Hepatocyte (in vitro differentiated cells): ENCODE results near the gene KCP. TPM values are rescaled to one million over a fixed set of nuclear protein-coding genes. Genes with fewer than 3 reads are reported as not detected.
A peak's percentile ranks its signal among the peaks of the same experiment; 100 is the strongest.

Experiments
- DNase-seq: peaks from one replicate; pipeline ENCODE4 v3.0.0-alpha.2; 2016; ENCODE audit warnings: low spot score
- H2AFZ ChIP-seq: fragments of 200-600 bp; sonication (generic); 2 replicates; pipeline ENCODE4 v1.6.0; 2016; ENCODE audit warnings: antibody characterized with exemption, mild to moderate bottlenecking
- H3K27ac ChIP-seq: fragments of 200-600 bp; sonication (generic); 2 replicates; pipeline ENCODE4 v1.5.1; 2016; ENCODE audit warnings: mild to moderate bottlenecking
- H3K27me3 ChIP-seq: fragments of 200-600 bp; sonication (generic); 2 replicates; pipeline ENCODE4 v1.6.1; 2016
- H3K36me3 ChIP-seq: fragments of 200-600 bp; sonication (generic); replicated peaks from 2 replicates; pipeline ENCODE4 v1.5.1; 2016; ENCODE audit warnings: low read depth; ENCODE audit not compliant: insufficient read depth
- H3K4me1 ChIP-seq: fragments of 200-600 bp; sonication (generic); 2 replicates; pipeline ENCODE4 v1.5.1; 2016; ENCODE audit warnings: mild to moderate bottlenecking, moderate library complexity; ENCODE audit not compliant: insufficient read depth
- H3K4me2 ChIP-seq: fragments of 200-600 bp; sonication (generic); 2 replicates; pipeline ENCODE4 v1.6.0; 2016
- H3K4me3 ChIP-seq: fragments of 200-600 bp; sonication (generic); 2 replicates; pipeline ENCODE4 v1.5.1; 2016; ENCODE audit warnings: mild to moderate bottlenecking
- H3K79me2 ChIP-seq: fragments of 200-600 bp; sonication (generic); 2 replicates; pipeline ENCODE4 v1.6.0; 2017; ENCODE audit warnings: mild to moderate bottlenecking
- H3K9me2 ChIP-seq: fragments of 200-600 bp; sonication (generic); replicated peaks from 2 replicates; pipeline ENCODE4 v1.6.0; 2017; ENCODE audit warnings: mild to moderate bottlenecking; ENCODE audit not compliant: insufficient read depth
- H3K9me3 ChIP-seq: fragments of 200-600 bp; sonication (generic); 2 replicates; pipeline ENCODE4 v1.5.1; 2016; ENCODE audit warnings: low read depth, mild to moderate bottlenecking
- H4K20me1 ChIP-seq: fragments of 200-600 bp; sonication (generic); 2 replicates; pipeline ENCODE4 v1.6.0; 2016; ENCODE audit warnings: mild to moderate bottlenecking; ENCODE audit not compliant: insufficient read depth, poor library complexity, severe bottlenecking
- EZH2 ChIP-seq: fragments of 200-600 bp; sonication (generic); IDR thresholded peaks from 2 replicates; pipeline ENCODE4 v1.6.1; 2016; ENCODE audit warnings: antibody characterized with exemption, mild to moderate bottlenecking, borderline replicate concordance
- EZH2phosphoT487 ChIP-seq: fragments of 200-600 bp; sonication (generic); IDR thresholded peaks from one replicate; pipeline ENCODE4 v1.6.1; 2018; ENCODE audit warnings: antibody characterized with exemption, mild to moderate bottlenecking, low read depth, moderate library complexity; ENCODE audit not compliant: unreplicated experiment, severe bottlenecking
- WGBS: methylation state at CpG from one replicate; pipeline ENCODE4 v1.1.6; 2016; ENCODE audit warnings: low lambda C conversion rate; ENCODE audit errors: missing lambda C conversion rate; 5-methylcytosine and 5-hydroxymethylcytosine counted together
- polyA plus RNA-seq: library from polyadenylated mRNA; unstranded; fragments of >200 nt; fragmentation: Nextera tagmentation; extraction: Ambion mirVana; gene quantifications from 2 replicates; pipeline ENCODE4 v1.2.1, GENCODE V29; 2016
- total RNA-seq: library from RNA; depleted of rRNA; stranded (reverse); fragments of >200 nt; gene quantifications from 2 replicates; pipeline ENCODE4 v1.2.3, GENCODE V29; 2014
- TF ChIP-seq, protein P1 (sequence below): fragments of 200-600 bp; sonication (generic); IDR thresholded peaks from 2 replicates; pipeline ENCODE4 v1.5.1; 2016; ENCODE audit warnings: antibody characterized with exemption, mild to moderate bottlenecking; ENCODE audit not compliant: poor library complexity

The KCP gene
- total and polyA plus RNA-seq, 2 experiments from 2014 or later = 0.40 to 2.4 TPM

DNA sequence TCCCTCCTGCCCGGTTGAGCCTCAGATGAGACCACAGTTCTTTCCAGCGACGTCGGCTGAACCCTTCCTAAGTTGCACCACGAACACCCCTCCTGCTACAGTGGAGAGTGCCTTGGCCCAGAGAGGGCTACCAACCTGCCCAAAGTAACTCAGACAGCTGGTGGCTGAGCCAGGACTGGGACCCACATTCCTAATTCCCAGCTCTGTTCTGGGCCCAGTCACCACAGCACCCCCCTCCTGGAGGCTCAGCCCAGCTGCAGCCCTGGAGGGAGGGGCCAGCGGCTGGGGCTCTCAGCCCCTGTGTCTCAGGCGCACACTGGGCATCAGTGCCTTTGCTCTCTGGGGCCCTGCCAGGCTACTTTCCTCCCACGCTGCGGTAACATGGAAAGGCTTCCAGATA lies 37.3 kb downstream of the KCP start:
- Histone ChIP-seq H3K79me2 (no peaks in the 10 kb centered on the region), H3K36me3 (no peaks in the 10 kb centered on the region), H3K4me3 (no peak overlapping the region), H3K4me1 (peaks cover 8% of the 10 kb centered on the region), H3K27me3 (peaks cover 7% of the 10 kb centered on the region), H3K9me3 (no peaks in the 10 kb centered on the region), H2AFZ (no peak overlapping the region), H3K9me2 (no peaks in the 10 kb centered on the region), H3K4me2 (no peak overlapping the region), H3K27ac (no peak overlapping the region), H4K20me1 (peaks cover 10% of the 10 kb centered on the region)
- no peak for DNase-seq
- TF ChIP-seq EZH2phosphoT487 (no peak), EZH2 (no peak)
- TF ChIP-seq, protein P1, sequence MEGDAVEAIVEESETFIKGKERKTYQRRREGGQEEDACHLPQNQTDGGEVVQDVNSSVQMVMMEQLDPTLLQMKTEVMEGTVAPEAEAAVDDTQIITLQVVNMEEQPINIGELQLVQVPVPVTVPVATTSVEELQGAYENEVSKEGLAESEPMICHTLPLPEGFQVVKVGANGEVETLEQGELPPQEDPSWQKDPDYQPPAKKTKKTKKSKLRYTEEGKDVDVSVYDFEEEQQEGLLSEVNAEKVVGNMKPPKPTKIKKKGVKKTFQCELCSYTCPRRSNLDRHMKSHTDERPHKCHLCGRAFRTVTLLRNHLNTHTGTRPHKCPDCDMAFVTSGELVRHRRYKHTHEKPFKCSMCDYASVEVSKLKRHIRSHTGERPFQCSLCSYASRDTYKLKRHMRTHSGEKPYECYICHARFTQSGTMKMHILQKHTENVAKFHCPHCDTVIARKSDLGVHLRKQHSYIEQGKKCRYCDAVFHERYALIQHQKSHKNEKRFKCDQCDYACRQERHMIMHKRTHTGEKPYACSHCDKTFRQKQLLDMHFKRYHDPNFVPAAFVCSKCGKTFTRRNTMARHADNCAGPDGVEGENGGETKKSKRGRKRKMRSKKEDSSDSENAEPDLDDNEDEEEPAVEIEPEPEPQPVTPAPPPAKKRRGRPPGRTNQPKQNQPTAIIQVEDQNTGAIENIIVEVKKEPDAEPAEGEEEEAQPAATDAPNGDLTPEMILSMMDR = no peak
- 87% methylated on average over 9 of the region's 9 CpGs for WGBS

DNA sequence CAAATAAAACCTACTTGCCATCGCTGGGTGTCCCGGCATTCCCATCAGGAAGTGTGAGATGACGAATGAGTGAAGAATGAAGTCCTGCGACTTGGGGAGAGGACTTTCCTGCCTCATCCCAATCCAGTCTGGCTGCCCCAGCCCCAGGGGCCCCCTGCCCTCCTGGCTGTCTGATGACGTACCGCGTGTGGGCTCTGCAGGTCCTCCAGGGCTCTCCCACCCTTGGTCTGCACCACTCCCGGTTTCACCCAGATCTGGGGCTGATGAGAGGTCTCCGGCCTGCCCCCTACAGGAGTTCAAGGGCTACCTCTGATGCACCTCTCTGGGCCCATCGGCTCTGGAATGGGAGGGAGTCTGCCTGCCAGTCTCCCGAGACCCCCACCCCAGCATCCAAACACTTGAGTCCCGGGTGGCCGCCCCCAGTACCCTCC lies 38.1 kb downstream of the KCP start:
- WGBS = 59% methylated on average over 9 of the region's 13 CpGs
- Histone ChIP-seq H3K4me1 (peaks cover 15% of the 10 kb centered on the region), H3K27me3 (peaks cover 7% of the 10 kb centered on the region), H3K4me3 (no peak overlapping the region), H3K27ac (no peak overlapping the region), H4K20me1 (peaks cover 18% of the 10 kb centered on the region), H3K9me3 (no peaks in the 10 kb centered on the region), H3K4me2 (no peak overlapping the region), H2AFZ (no peak overlapping the region), H3K36me3 (no peaks in the 10 kb centered on the region), H3K9me2 (no peaks in the 10 kb centered on the region), H3K79me2 (peaks cover 3% of the 10 kb centered on the region)
- DNase-seq = no peak
- no peak for TF ChIP-seq EZH2
- TF ChIP-seq, protein P1 = no peak
- TF ChIP-seq EZH2phosphoT487 = no peak

DNA sequence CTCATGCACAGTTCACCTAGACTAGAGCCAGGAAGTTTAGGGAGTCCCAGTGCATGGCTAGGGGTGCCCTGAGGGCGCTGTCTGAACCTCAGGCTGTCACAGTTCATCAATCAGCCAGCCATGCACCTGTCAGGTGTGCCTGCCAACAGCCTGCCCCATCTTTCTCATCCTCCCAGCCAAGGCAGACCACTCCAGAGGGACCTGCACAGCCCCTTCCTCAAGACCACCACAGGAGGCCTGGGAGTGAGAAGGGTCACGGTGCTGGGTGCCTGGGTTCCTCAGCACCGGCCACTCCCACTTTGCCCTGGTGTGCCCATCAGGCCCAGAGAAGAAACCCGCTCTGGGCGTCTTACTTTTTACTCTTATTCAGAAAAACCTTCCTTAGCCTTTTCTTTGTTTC lies 39.5 kb downstream of the KCP start:
- H2AFZ ChIP-seq = no peak overlapping the region
- WGBS = 95% methylated on average over 5 of the region's 5 CpGs
- H3K79me2 ChIP-seq = peaks cover 6% of the 10 kb centered on the region
- TF ChIP-seq EZH2 = no peak
- TF ChIP-seq, protein P1 = no peak
- no peak for TF ChIP-seq EZH2phosphoT487
- H3K27me3 ChIP-seq = peaks cover 7% of the 10 kb centered on the region
- no peak overlapping the region for H3K4me3 ChIP-seq
- H4K20me1 ChIP-seq = peaks cover 27% of the 10 kb centered on the region
- H3K9me2 ChIP-seq = no peaks in the 10 kb centered on the region
- peaks cover 16% of the 10 kb centered on the region for H3K4me1 ChIP-seq
- no peaks in the 10 kb centered on the region for H3K36me3 ChIP-seq
- DNase-seq = no peak
- H3K27ac ChIP-seq = no peak overlapping the region
- H3K9me3 ChIP-seq = no peaks in the 10 kb centered on the region
- no peak overlapping the region for H3K4me2 ChIP-seq

DNA sequence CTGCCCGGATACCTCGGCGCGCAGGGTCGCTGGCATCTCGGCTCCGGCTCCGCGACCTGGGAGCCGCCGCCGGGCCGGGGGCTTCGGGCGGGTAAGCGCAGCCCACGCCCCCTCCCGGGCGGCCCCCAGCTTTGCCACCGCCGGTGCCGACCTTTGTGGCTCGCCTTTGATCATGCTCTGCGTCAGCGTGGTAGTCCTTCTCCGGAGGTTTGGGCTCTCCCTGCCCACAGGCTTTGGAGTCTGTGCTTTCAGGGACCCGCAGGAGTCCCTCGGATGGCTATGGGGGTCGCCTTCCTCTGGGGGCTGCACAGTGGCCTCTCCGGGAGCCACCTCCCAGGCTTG lies 40.6 kb downstream of the KCP start:
- 3% methylated on average over 18 of the region's 30 CpGs for WGBS

More for the DNA sequence above, 40.6 kb downstream of the KCP start:
- Histone ChIP-seq H3K9me2 (no peaks in the 10 kb centered on the region), H3K27ac (no peak overlapping the region), H3K27me3 (peaks cover 7% of the 10 kb centered on the region), H2AFZ (peak overlapping the region; percentile 3), H3K79me2 (peaks cover 14% of the 10 kb centered on the region), H4K20me1 (peaks cover 39% of the 10 kb centered on the region), H3K9me3 (no peaks in the 10 kb centered on the region), H3K4me2 (peak overlapping the region; percentile 100), H3K36me3 (no peaks in the 10 kb centered on the region), H3K4me3 (peak overlapping the region; percentile 67), H3K4me1 (peaks cover 16% of the 10 kb centered on the region)
- no peak for DNase-seq
- TF ChIP-seq EZH2phosphoT487 = no peak
